PC-3 (cell line): ENCODE measurements around the gene EIF4G1. TPM values are rescaled to one million over a fixed set of nuclear protein-coding genes. Genes with fewer than 3 reads are reported as not detected.
A peak's percentile ranks its signal among the peaks of the same experiment; 100 is the strongest.

Experiments used
- ATAC-seq: fragments of 200-7000 bp; cut with Tn5 transposase; 2 replicates; pipeline ENCODE4 v1.9.1; 2020; ENCODE audit warnings: mild to moderate bottlenecking, moderate library complexity
- BruUV-seq: library from RNA; stranded (reverse); fragments of 400-500 nt; replicated peaks from 2 replicates; lab custom pipeline; 2021; lab: Mats Ljungman, UMichigan
- CTCF ChIA-PET: fragments of 300-600 bp; sonication (Branson Sonifier 250); formaldehyde crosslinking; loops from one replicate; lab custom pipeline; 2022; ENCODE audit warnings: antibody characterized with exemption; lab: Charles Lee
- POLR2A ChIA-PET: fragments of 300-600 bp; sonication (Branson Sonifier 250); formaldehyde crosslinking; loops from one replicate; lab custom pipeline; 2022; ENCODE audit warnings: antibody characterized with exemption; ENCODE audit not compliant: unreplicated experiment; lab: Charles Lee
- DNase-seq: peaks from one replicate; pipeline ENCODE4 v3.0.0-alpha.2; 2015
- H2AFZ ChIP-seq: fragments of 300-600 bp; sonication (generic); 2 replicates; pipeline ENCODE4 v1.6.0; 2016; ENCODE audit warnings: antibody characterized with exemption, low read length
- H3F3A ChIP-seq: fragments of 300-600 bp; sonication (generic); one replicate; pipeline ENCODE4 v1.6.0; 2017; ENCODE audit warnings: antibody characterized with exemption, low read length, control low read depth, mild to moderate bottlenecking; ENCODE audit not compliant: unreplicated experiment
- H3K27ac ChIP-seq: fragments of 300-600 bp; sonication (generic); 2 replicates; pipeline ENCODE4 v1.5.1; 2016; ENCODE audit warnings: mild to moderate bottlenecking, low read length
- H3K27me3 ChIP-seq: fragments of 300-600 bp; sonication (generic); 2 replicates; pipeline ENCODE4 v1.6.1; 2016; ENCODE audit warnings: low read length, mixed read lengths
- H3K36me3 ChIP-seq: fragments of 300-600 bp; sonication (generic); 2 replicates; pipeline ENCODE4 v1.6.1; 2016; ENCODE audit warnings: low read depth, mixed run types, low read length, mixed read lengths
- H3K4me1 ChIP-seq: fragments of 300-600 bp; sonication (generic); 2 replicates; pipeline ENCODE4 v1.5.1; 2016; ENCODE audit warnings: low read length; ENCODE audit not compliant: insufficient read depth
- H3K4me2 ChIP-seq: fragments of 300-600 bp; sonication (generic); 2 replicates; pipeline ENCODE4 v1.6.0; 2016; ENCODE audit warnings: low read length
- H3K4me3 ChIP-seq: fragments of 300-600 bp; sonication (generic); 2 replicates; pipeline ENCODE4 v1.5.1; 2016; ENCODE audit warnings: mild to moderate bottlenecking, low read length, mixed read lengths
- H3K79me2 ChIP-seq: fragments of 300-600 bp; sonication (generic); 2 replicates; pipeline ENCODE4 v1.6.1; 2017; ENCODE audit warnings: low read length, mixed read lengths
- H3K9ac ChIP-seq: fragments of 300-600 bp; sonication (generic); 2 replicates; pipeline ENCODE4 v1.6.0; 2016; ENCODE audit warnings: mild to moderate bottlenecking, low read length
- H3K9me2 ChIP-seq: fragments of 300-600 bp; sonication (generic); replicated peaks from 2 replicates; pipeline ENCODE4 v1.6.1; 2016; ENCODE audit warnings: mixed run types, low read length, mixed read lengths
- H3K9me3 ChIP-seq: fragments of 300-600 bp; sonication (generic); 2 replicates; pipeline ENCODE4 v1.6.1; 2016; ENCODE audit warnings: low read length, mixed read lengths
- H4K20me1 ChIP-seq: fragments of 300-600 bp; sonication (generic); 2 replicates; pipeline ENCODE4 v1.6.1; 2016; ENCODE audit warnings: low read length, mixed read lengths
- CTCF ChIP-seq: fragments of 300-600 bp; sonication (generic); conservative IDR thresholded peaks from 2 replicates; pipeline ENCODE4 v1.5.1; 2017; ENCODE audit warnings: antibody characterized with exemption, low read depth, mild to moderate bottlenecking, low read length
- EZH2 ChIP-seq: fragments of 300-600 bp; sonication (generic); IDR thresholded peaks from one replicate; pipeline ENCODE4 v1.6.1; 2017; ENCODE audit warnings: antibody characterized with exemption, mild to moderate bottlenecking, low read length; ENCODE audit not compliant: unreplicated experiment
- EZH2phosphoT487 ChIP-seq: fragments of 300-600 bp; sonication (generic); IDR thresholded peaks from 2 replicates; pipeline ENCODE4 v1.6.1; 2018; ENCODE audit warnings: mild to moderate bottlenecking, antibody characterized with exemption, low read length, borderline replicate concordance
- intact Hi-C: fragments of 100-400 bp; cut with micrococcal nuclease; formaldehyde crosslinking; loops from 2 replicates; pipeline ENCODE4 v1.9.0; 2023
- total RNA-seq: library from RNA; depleted of rRNA; stranded (reverse); fragments of >200 nt; gene quantifications from 2 replicates; pipeline ENCODE4 v1.2.3, GENCODE V29; 2014

EIF4G1 gene
- total RNA-seq, 1 experiment from 2014 or later, result 463 TPM

GRCh38 chr3:184360929-184361531, 46.6 kb downstream of the EIF4G1 start:
- TF ChIP-seq CTCF, result no peak
- no peak for TF ChIP-seq EZH2
- TF ChIP-seq EZH2phosphoT487, result no peak
- Histone ChIP-seq H3K9me2 (no peaks in the 10 kb centered on the region), H3K4me1 (peaks cover 21% of the 10 kb centered on the region), H3K9ac (peak overlapping the region; percentile 92), H3K27me3 (no peaks in the 10 kb centered on the region), H3K9me3 (no peaks in the 10 kb centered on the region), H3K4me2 (peak overlapping the region; percentile 85), H2AFZ (peak overlapping the region; percentile 84), H3K27ac (no peak overlapping the region), H3K4me3 (peak overlapping the region; percentile 84), H3K36me3 (peaks cover 9% of the 10 kb centered on the region), H3F3A (no peaks in the 10 kb centered on the region), H4K20me1 (peaks cover 10% of the 10 kb centered on the region), H3K79me2 (peaks cover 38% of the 10 kb centered on the region)
- ATAC-seq (no peak), DNase-seq (no peak)
- no TSS peak for BruUV-seq
- ChIA-PET POLR2A (no interaction called here), CTCF (interaction anchor here (1.2 kb wide), 1 partner anchor 10 kb away, joined by 4 read pairs; no protein-coding TSS in a partner anchor)
- intact Hi-C loops, result no loop called here

- intact Hi-C loops, result no loop called here
- DNase-seq (peak; percentile 63), ATAC-seq (peak; percentile 49)
- TF ChIP-seq EZH2 (no peak), EZH2phosphoT487 (no peak), CTCF (no peak)
- no peaks in the 10 kb centered on the region for H3F3A ChIP-seq
- peak within 1 kb of the TSS; percentile 85 for H3K4me2 ChIP-seq
- peaks cover 10% of the 10 kb centered on the region for H4K20me1 ChIP-seq
- no peaks in the 10 kb centered on the region for H3K9me2 ChIP-seq
- H3K79me2 ChIP-seq, result peaks cover 38% of the 10 kb centered on the region
- no peaks in the 10 kb centered on the region for H3K9me3 ChIP-seq
- H3K4me3 ChIP-seq, result peak within 1 kb of the TSS; percentile 84
- ChIA-PET POLR2A (interaction anchor here (0.5 kb wide), 1 partner anchor 1282 kb away, joined by 13 read pairs; no protein-coding TSS in a partner anchor), CTCF (interaction anchor here (1.2 kb wide), 1 partner anchor 10 kb away, joined by 4 read pairs; no protein-coding TSS in a partner anchor)
- BruUV-seq, result no TSS peak
- H2AFZ ChIP-seq, result peak within 1 kb of the TSS; percentile 84
- H3K27me3 ChIP-seq, result no peaks in the 10 kb centered on the region
- peaks cover 10% of the 10 kb centered on the region for H3K36me3 ChIP-seq
- peak within 1 kb of the TSS; percentile 94 for H3K27ac ChIP-seq
- peak within 1 kb of the TSS; percentile 92 for H3K9ac ChIP-seq
- H3K4me1 ChIP-seq, result peaks cover 21% of the 10 kb centered on the region
Measured at GRCh38 chr3:184361532-184361931, 47.1 kb downstream of the EIF4G1 start, which contains the start of the genes CLCN2 and POLR2H. CLCN2 (minus strand) TSS chr3:184361605; CDS start chr3:184361479, 126 bp downstream. POLR2H (plus strand) TSS chr3:184361710; CDS start chr3:184363493, 1,783 bp downstream.
